Measurements from ENCODE around the gene GADL1.
A peak's percentile ranks its signal among the peaks of the same experiment; 100 is the strongest.

The GADL1 gene

DNA sequence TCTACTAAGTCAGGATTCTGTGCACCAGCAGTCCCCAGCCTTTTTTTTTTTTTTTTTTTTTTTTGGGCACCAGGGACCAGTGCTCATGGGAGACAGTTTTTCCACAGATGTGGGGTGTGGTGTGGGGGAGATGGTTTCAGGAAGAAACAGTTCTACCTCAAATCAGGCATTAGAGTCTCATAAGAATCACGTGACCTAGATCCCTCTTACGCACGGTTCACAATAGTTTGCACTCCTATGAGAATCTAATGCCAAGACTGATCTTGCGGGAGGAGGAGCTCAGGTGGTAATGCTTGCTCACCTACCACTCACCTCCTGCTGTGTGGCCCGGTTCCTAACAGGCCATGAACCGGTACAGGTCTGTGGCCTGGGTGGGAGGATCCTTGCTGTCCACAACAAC, 88.8 kb downstream of the GADL1 start:
- DNase-seq, result no peak

DNA sequence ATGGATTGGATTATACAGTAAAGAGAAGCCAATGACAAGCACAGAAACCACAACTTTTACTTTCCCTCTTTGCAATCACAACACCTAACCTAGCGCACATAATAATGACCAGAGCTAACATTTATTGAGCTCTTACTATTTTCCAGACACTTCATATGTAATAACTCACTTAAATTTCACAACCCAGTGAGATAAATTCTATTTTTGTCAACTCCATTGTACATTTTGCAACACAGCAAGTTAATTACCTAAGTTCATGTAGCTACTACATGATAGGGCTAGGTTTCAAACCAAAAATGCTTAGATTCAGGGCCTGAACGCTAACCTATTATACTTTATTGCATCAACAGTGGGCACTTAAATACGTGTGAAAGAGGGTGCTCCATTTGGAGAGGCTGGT, 89.5 kb downstream of the GADL1 start:
- DNase-seq, result no peak

- no peak for DNase-seq
Measured at GRCh38 chr3:30795176-30795575, 99.3 kb downstream of the GADL1 start.

GRCh38 chr3:30793740-30794139, 100.7 kb downstream of the GADL1 start:
- no peak for DNase-seq

- DNase-seq, result no peak
Measured at GRCh38 chr3:30790150-30790549, 104.3 kb downstream of the GADL1 start.

- DNase-seq, result no peak
Measured at GRCh38 chr3:30786365-30786764, 108.1 kb downstream of the GADL1 start.

- peak; percentile 11 for DNase-seq
Measured at GRCh38 chr3:30779686-30780287, 114.7 kb downstream of the GADL1 start.

DNA sequence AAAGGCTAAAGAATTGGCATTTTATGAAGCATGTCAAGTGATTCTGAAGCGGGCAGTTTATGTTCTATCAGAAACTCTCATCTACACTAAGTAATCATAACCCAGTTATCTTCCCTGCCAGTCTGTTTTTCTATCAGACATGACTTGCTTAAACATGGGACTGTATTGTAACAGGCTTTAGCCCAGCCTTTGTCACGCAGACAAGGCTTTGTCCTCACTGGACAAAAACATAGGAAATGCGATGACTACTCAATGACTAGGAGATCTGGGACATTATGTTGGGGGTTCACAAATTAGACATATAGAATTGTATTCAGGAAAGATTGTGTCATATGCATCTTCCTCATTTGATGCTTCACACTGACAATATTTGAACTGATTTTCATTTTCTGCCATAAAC, 115.5 kb downstream of the GADL1 start:
- no peak for DNase-seq

DNA sequence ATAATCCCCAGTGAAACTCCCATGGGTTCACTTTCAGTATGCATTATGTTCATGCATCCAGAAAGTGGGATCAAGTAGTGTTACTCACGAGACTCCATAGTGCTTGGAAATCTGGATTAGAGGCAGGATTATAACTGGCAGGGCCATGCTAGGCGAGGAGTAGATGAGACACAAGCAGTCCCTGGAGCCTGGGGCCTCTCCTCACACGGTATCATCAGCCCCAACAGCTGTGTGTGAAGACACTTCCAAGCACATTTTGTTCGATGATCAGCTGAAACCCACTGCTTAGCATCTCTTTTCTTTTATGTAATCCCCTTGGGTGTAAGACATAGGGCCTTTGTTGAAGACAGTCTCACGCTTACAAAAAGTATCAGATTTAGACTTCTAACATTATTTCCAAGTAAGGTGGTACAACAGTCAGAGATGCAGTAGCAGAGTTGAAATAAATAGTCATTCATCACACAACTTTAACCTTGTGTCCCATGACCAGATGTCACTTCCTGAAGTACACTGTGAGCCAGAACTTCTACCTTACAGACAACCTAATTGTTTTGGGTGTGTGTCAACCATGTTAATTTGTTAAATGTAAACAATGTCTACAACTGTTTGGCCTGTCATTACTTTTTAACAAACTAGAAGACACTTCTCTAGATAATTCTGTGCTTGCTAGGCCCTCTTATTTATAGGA, 116.9 kb downstream of the GADL1 start:
- DNase-seq, result no peak

GRCh38 chr3:30776186-30776815, 118.2 kb downstream of the GADL1 start:
- no peak for DNase-seq

DNA sequence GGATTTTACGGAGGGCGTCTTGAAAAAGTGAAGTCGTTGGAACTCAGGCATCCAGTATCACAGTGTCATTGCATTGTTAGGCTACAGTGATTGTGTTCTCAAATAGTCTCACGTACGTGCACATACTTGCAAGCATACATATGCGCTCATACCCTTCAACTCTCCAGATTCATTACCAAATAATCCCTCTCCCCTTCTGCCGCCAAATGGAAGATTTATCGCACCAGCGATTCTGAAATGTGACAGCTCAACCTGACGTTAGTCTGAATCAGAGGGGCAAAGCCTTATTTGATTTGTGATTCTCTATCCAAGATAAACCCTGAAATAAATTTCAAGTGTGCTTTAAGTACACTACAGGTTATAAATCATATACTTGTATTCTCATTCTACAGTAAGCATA, 119.4 kb downstream of the GADL1 start:
- no peak for DNase-seq

DNA sequence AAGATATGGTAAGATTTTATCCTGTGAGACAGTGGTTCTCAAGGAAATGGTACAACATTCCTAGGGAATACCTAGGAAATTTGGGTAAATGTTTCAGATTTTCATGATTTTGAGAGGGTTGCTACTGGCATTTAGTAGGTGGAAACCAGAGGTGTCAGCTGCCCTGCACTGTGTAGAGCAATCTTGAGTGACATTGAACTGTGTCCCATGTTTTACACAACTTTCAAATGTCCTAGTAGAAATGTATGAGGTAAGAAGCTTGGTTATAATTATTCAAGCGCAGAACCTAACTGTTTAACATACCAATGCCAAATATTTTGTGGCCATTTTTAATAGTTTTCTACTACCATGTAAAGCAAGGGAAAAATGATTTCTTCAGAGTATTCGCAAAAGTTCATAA, 120.4 kb downstream of the GADL1 start:
- no peak for DNase-seq

- DNase-seq, result peak; percentile 63
Measured at GRCh38 chr3:30770387-30770786, 124.1 kb downstream of the GADL1 start.

GRCh38 chr3:30768703-30769550, 125.5 kb downstream of the GADL1 start:
- DNase-seq, result no peak

DNA sequence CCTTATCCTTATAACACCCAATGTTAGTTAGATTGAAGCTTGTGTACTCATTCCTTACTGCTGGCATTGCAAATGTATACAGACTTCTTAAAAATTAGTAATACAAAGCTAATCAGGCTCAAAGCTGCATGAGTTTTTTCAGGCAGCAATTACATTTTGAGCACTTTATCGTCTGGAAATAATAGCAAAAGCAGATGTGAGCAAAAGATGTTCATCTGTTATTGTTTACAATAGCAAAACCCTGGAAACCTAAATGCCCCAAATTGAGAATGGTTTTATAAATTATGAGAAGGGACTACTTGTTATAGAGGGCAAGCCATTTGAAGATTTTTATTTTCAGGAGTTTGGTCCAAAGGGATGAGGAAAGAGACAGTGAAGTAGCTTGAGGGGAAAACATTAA, 126.4 kb downstream of the GADL1 start:
- no peak for DNase-seq

- no peak for DNase-seq
Measured at GRCh38 chr3:30766522-30766921, 127.9 kb downstream of the GADL1 start.

DNA sequence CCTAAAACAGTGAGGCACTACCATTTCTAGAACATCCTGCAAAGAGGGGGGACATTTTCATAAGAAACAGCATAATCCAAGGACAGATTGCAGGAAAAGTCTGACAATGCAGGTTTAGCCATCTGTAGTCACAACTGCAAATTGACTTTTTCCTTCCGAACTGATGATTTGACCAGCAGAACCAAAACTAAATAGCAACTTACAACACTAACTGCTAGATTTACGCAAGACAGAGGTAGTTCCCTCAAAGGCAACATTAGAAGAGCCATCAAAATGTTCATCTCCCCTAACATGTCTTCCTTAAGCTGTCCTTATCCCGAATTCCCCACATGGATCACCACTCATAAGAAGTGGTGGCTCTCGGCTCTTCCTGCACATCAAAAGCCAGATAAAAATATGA, 129.6 kb downstream of the GADL1 start:
- DNase-seq, result no peak

- no peak for DNase-seq
Measured at GRCh38 chr3:30764281-30764680, 130.2 kb downstream of the GADL1 start.

DNA sequence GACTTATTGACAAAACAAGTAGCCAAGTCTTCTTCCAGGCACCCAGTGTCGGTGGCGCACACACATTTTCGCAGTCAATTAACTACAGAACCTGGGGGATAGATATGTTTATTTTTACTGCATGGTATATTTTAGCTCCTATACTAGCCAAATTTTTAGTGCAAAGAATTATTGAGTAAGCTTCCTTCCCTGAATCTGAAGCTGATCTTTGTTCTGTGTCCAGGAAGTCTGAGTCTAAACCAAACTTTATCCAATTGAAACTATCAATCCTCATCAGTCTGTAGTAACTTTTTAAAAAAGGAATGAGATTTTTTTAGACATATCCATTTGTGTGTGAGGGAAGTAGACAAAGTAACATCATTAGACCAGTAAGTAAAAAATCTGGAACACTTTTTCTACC, 133.1 kb downstream of the GADL1 start:
- DNase-seq, result no peak

DNA sequence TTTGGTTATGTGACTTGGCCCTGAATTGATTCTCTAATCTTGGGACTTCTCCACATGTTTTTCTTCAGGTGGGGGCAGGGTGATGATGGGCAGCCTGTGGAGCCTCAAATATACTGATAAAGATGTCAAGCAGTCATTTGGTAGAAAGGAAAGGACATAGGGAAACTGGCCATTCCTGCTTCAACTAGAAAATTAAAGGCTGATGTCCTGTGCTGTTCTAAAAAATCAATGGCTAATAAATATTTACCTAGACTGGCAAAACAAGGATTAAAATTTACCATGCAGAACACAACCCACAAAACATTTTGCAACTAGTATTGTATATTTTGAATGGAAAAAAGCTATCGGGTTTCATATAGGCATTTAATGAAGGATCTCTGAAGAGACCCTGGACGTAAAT, 133.7 kb downstream of the GADL1 start:
- no peak for DNase-seq

DNA sequence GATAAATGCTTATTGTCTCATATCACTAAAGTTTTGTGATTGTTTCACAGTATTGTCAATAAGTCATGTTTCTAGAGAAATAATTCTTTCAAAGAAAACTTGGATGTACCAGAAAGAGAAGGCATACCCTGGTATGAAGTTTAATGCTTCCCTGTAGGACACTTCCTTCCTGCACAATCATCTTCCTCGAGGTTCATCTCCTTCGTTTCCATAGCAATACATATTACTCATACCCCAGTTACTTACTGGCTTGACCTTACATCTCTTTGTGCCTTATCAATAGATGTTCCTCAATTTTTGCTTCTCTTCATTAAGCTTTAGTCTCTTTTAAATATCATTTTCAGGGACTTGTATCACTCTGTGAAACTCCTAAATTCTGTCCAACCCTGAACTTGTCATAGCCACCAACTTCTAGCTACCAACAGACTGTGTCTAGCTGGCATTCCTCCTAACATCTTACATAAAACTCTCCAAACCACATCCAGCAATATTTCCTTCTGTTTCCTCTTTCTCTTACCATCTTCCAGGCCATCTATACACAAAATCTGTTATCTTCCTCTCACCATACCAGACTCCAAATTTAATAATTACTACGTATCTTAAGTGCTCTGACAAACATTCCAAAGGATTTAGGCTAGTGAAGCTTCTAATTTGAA, 134.3 kb downstream of the GADL1 start:
- DNase-seq, result no peak

DNA sequence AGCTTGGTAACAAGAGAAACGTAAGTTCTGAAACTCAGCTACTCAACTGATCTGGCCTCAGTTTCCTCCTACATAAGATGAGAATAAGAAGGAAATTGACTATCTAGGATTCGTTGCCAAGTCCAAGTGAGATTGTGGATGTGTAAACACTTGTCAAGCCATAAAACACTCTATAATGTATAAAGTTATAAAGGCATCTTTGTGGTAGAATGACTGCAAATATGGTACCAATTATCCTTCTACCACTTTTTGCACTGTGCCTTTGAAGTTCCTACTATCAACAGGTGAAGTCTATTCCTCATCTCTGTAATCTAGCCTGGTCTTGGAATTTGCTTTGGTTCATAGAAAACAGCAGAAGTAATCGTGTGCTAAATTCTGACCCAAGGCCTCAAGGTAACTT, 138.2 kb downstream of the GADL1 start:
- no peak for DNase-seq

DNA sequence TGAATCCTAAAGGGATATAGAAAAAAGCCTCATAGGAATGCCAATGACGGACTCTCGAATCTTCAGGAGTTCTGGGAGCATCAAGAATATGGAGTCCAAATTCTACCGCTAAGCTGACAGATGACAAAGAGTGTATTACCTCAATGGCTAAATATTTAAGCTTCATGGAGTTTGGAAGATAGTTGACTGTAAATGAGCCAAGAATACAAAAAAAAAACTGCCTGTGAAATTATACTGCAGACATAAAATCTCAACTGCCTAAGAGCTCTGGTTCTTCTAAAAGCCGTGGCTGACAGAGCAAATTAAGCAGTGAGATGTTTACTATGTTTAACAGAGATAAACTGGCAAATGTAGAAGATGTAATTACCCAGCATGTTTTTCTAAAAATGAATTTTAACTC, 140.0 kb downstream of the GADL1 start:
- no peak for DNase-seq
